ENCODE results near the gene CRB2.

The CRB2 gene

GRCh38 chr9:123390337-123391135 lies 34.5 kb downstream of the CRB2 start:
- TF ChIP-seq, protein P1, sequence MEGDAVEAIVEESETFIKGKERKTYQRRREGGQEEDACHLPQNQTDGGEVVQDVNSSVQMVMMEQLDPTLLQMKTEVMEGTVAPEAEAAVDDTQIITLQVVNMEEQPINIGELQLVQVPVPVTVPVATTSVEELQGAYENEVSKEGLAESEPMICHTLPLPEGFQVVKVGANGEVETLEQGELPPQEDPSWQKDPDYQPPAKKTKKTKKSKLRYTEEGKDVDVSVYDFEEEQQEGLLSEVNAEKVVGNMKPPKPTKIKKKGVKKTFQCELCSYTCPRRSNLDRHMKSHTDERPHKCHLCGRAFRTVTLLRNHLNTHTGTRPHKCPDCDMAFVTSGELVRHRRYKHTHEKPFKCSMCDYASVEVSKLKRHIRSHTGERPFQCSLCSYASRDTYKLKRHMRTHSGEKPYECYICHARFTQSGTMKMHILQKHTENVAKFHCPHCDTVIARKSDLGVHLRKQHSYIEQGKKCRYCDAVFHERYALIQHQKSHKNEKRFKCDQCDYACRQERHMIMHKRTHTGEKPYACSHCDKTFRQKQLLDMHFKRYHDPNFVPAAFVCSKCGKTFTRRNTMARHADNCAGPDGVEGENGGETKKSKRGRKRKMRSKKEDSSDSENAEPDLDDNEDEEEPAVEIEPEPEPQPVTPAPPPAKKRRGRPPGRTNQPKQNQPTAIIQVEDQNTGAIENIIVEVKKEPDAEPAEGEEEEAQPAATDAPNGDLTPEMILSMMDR (IDR thresholded peaks at IDR 0.05; ENCODE audit: control insufficient read depth, extremely low read depth, insufficient read depth): no peak
- DNase-seq (ENCODE audit: low read depth): no peak
- no peak overlapping the region for H3K4me3 ChIP-seq (ENCODE audit: low read depth, low read length)

DNA sequence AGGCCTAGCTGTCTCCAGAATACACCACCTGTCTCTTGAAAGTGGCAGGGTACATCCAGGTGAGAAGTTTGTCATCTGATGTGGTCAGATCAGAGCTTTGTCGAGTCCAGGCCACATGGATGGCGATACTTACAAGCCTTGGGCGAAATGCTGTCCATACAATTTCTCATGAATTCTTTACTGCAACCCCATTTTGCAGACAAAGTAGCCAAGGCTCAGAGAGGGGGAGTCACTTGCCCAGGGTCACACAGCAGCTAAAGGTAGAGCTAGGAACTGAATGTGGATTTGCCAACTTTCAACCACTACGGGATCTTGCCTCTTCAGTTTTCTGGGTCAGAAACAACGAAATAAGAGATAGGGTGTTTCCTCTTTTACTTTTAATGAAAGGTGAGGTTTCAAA lies 35.2 kb downstream of the CRB2 start:
- TF ChIP-seq, protein P1 (IDR thresholded peaks at IDR 0.05; ENCODE audit: control insufficient read depth, extremely low read depth, insufficient read depth): no peak
- DNase-seq (ENCODE audit: low read depth): no peak
- no peak overlapping the region for H3K4me3 ChIP-seq (ENCODE audit: low read depth, low read length)

GRCh38 chr9:123391946-123392345 lies 35.9 kb downstream of the CRB2 start:
- DNase-seq (ENCODE audit: low read depth): no peak
- TF ChIP-seq, protein P1 (IDR thresholded peaks at IDR 0.05; ENCODE audit: control insufficient read depth, extremely low read depth, insufficient read depth): no peak
- no peak overlapping the region for H3K4me3 ChIP-seq (ENCODE audit: low read depth, low read length)

DNA sequence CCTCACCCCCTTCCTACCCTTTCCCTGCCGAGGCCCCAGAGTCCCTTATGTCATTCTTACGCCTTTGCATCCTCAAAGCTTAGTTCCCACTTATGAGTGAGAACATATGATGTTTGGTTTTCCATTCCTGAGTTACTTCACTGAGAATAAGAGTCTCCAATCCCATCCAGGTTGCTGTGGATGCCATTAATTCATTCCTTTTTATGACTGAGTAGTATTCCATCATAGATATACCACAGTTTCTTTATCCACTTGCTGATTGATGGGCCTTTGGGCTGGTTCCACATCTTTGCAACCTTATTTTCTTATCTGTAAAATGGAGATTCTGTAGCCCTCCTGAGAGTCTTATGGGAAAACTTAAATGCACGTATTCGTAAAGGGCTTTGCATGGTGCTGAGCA lies 36.8 kb downstream of the CRB2 start:
- TF ChIP-seq, protein P1 (IDR thresholded peaks at IDR 0.05; ENCODE audit: control insufficient read depth, extremely low read depth, insufficient read depth): no peak
- no peak overlapping the region for H3K4me3 ChIP-seq (ENCODE audit: low read depth, low read length)
- no peak for DNase-seq (ENCODE audit: low read depth)

- TF ChIP-seq, protein P1 (IDR thresholded peaks at IDR 0.05; ENCODE audit: control insufficient read depth, extremely low read depth, insufficient read depth): no peak
- no peak overlapping the region for H3K4me3 ChIP-seq (ENCODE audit: low read depth, low read length)
- DNase-seq (ENCODE audit: low read depth): no peak
These were observed 38.6 kb downstream of the CRB2 start for GRCh38 chr9:123394291-123395235.

GRCh38 chr9:123395276-123395688 lies 39.3 kb downstream of the CRB2 start:
- no peak for DNase-seq (ENCODE audit: low read depth)
- TF ChIP-seq, protein P1 (IDR thresholded peaks at IDR 0.05; ENCODE audit: control insufficient read depth, extremely low read depth, insufficient read depth): no peak
- no peak overlapping the region for H3K4me3 ChIP-seq (ENCODE audit: low read depth, low read length)

All from LNCaP clone FGC (cell line).